HG02943 (cell line): ENCODE data around the gene TACC2.

Source experiments
- ATAC-seq: cut with Tn5 transposase; IDR thresholded peaks from one replicate; pipeline ENCODE4 v1.9.1; 2021; ENCODE audit warnings: mild to moderate bottlenecking, low read depth, moderate library complexity; ENCODE audit not compliant: unreplicated experiment

TACC2 gene

GRCh38 chr10:122281018-122281626 lies 292.2 kb downstream of the TACC2 start:
- no peak for ATAC-seq

GRCh38 chr10:122281751-122282150 lies 292.8 kb downstream of the TACC2 start:
- ATAC-seq, result no peak

GRCh38 chr10:122282253-122282671 lies 293.3 kb downstream of the TACC2 start:
- ATAC-seq, result no peak

GRCh38 chr10:122282909-122283308 lies 293.9 kb downstream of the TACC2 start:
- no peak for ATAC-seq

- ATAC-seq, result no peak
Observed at GRCh38 chr10:122285506-122286444, 296.8 kb downstream of the TACC2 start.

- ATAC-seq, result no peak
Observed at GRCh38 chr10:122286867-122287266, 297.9 kb downstream of the TACC2 start.

- no peak for ATAC-seq
Observed at GRCh38 chr10:122287570-122287969, 298.6 kb downstream of the TACC2 start.

GRCh38 chr10:122288262-122288661 lies 299.3 kb downstream of the TACC2 start:
- no peak for ATAC-seq

- ATAC-seq, result no peak
Observed at GRCh38 chr10:122288917-122289316, 300.0 kb downstream of the TACC2 start.

GRCh38 chr10:122290334-122290733 lies 301.4 kb downstream of the TACC2 start:
- no peak for ATAC-seq

- ATAC-seq, result no peak
Observed at GRCh38 chr10:122290833-122291532, 302.0 kb downstream of the TACC2 start.

GRCh38 chr10:122291739-122292138 lies 302.8 kb downstream of the TACC2 start:
- no peak for ATAC-seq

- ATAC-seq, result no peak
Observed at GRCh38 chr10:122292376-122292775, 303.4 kb downstream of the TACC2 start.

- no peak for ATAC-seq
Observed at GRCh38 chr10:122293156-122293960, 304.4 kb downstream of the TACC2 start.

- no peak for ATAC-seq
Observed at GRCh38 chr10:122293961-122294380, 305.0 kb downstream of the TACC2 start.

GRCh38 chr10:122294511-122295450 lies 305.8 kb downstream of the TACC2 start:
- ATAC-seq, result no peak

GRCh38 chr10:122295451-122295809 lies 306.5 kb downstream of the TACC2 start:
- no peak for ATAC-seq

GRCh38 chr10:122296363-122297120 lies 307.6 kb downstream of the TACC2 start:
- ATAC-seq, result no peak

- ATAC-seq, result no peak
Observed at GRCh38 chr10:122297583-122297982, 308.6 kb downstream of the TACC2 start.
